GM23248 (cell line): ENCODE results near the gene GYS1. TPM values are rescaled to one million over a fixed set of nuclear protein-coding genes. Genes with fewer than 3 reads are reported as not detected.

ENCODE experiments used
- DNase-seq: peaks from one replicate; pipeline ENCODE4 v3.0.0-alpha.2; 2015
- H2AFZ ChIP-seq: fragments of 200-600 bp; sonication (generic); 2 replicates; pipeline ENCODE4 v1.6.1; 2016; ENCODE audit warnings: antibody characterized with exemption
- H3F3A ChIP-seq: fragments of 200-600 bp; sonication (generic); 2 replicates; pipeline ENCODE4 v1.6.1; 2016; ENCODE audit warnings: mild to moderate bottlenecking, antibody characterized with exemption, mixed run types; ENCODE audit not compliant: insufficient read depth
- H3K27ac ChIP-seq: fragments of 200-600 bp; sonication (generic); 2 replicates; pipeline ENCODE4 v1.5.1; 2016; ENCODE audit warnings: mild to moderate bottlenecking
- H3K27me3 ChIP-seq: fragments of 200-600 bp; sonication (generic); replicated peaks from 2 replicates; pipeline ENCODE4 v1.6.1; 2016; ENCODE audit warnings: mild to moderate bottlenecking; ENCODE audit not compliant: insufficient read depth
- H3K36me3 ChIP-seq: fragments of 200-600 bp; sonication (generic); 2 replicates; pipeline ENCODE4 v1.6.1; 2016; ENCODE audit warnings: low read depth, mild to moderate bottlenecking
- H3K4me1 ChIP-seq: fragments of 200-600 bp; sonication (generic); 2 replicates; pipeline ENCODE4 v1.6.1; 2016; ENCODE audit warnings: mild to moderate bottlenecking; ENCODE audit not compliant: insufficient read depth
- H3K4me2 ChIP-seq: fragments of 200-600 bp; sonication (generic); one replicate; pipeline ENCODE4 v1.6.1; 2016; ENCODE audit warnings: mild to moderate bottlenecking; ENCODE audit not compliant: unreplicated experiment
- H3K4me3 ChIP-seq: fragments of 200-600 bp; sonication (generic); 2 replicates; pipeline ENCODE4 v1.5.1; 2016; ENCODE audit warnings: mild to moderate bottlenecking
- H3K79me2 ChIP-seq: fragments of 200-600 bp; sonication (generic); 2 replicates; pipeline ENCODE4 v1.6.1; 2016; ENCODE audit warnings: mild to moderate bottlenecking; ENCODE audit not compliant: insufficient read depth
- H3K9ac ChIP-seq: fragments of 200-600 bp; sonication (generic); 2 replicates; pipeline ENCODE4 v1.6.1; 2016; ENCODE audit warnings: mild to moderate bottlenecking
- H3K9me2 ChIP-seq: fragments of 200-600 bp; sonication (generic); 2 replicates; pipeline ENCODE4 v1.6.1; 2016; ENCODE audit warnings: mixed run types, mild to moderate bottlenecking, moderate library complexity; ENCODE audit not compliant: insufficient read depth
- H3K9me3 ChIP-seq: fragments of 200-600 bp; sonication (generic); one replicate; pipeline ENCODE4 v1.6.1; 2017; ENCODE audit warnings: low read depth
- H4K20me1 ChIP-seq: fragments of 200-600 bp; sonication (generic); 2 replicates; pipeline ENCODE4 v1.6.0; 2016; ENCODE audit not compliant: insufficient read depth
- EZH2 ChIP-seq: fragments of 200-600 bp; sonication (generic); IDR thresholded peaks from 2 replicates; pipeline ENCODE4 v1.6.1; 2018; ENCODE audit warnings: antibody characterized with exemption, mild to moderate bottlenecking; ENCODE audit not compliant: insufficient read depth, poor library complexity, severe bottlenecking
- EZH2phosphoT487 ChIP-seq: fragments of 200-600 bp; sonication (generic); IDR thresholded peaks from 2 replicates; pipeline ENCODE4 v1.6.1; 2018; ENCODE audit warnings: antibody characterized with exemption, moderate library complexity, mild to moderate bottlenecking, low read depth; ENCODE audit not compliant: insufficient read depth
- WGBS, 2 experiments: methylation state at CpG; one replicate each; pipeline ENCODE4 v1.1.6; 2015 to 2017; ENCODE audit warnings: low lambda C conversion rate in 2 of 2, low coverage in 1 of 2; ENCODE audit errors: missing lambda C conversion rate in 2 of 2; 5-methylcytosine and 5-hydroxymethylcytosine counted together
- in situ Hi-C: fragments of 300-500 bp; cut with MboI; formaldehyde crosslinking; loops from 2 replicates; pipeline ENCODE4 v1.15.0; 2020
- polyA plus RNA-seq: library from polyadenylated mRNA; unstranded; fragments of >200 nt; fragmentation: Nextera tagmentation; extraction: Ambion mirVana; gene quantifications from 2 replicates; pipeline ENCODE4 v1.2.1, GENCODE V29; 2016
- total RNA-seq: library from RNA; depleted of rRNA; stranded (reverse); fragments of >200 nt; shearing (Covaris generic); gene quantifications from 2 replicates; pipeline ENCODE4 v1.2.3, GENCODE V29; 2014

GYS1 gene
- total and polyA plus RNA-seq, 2 experiments from 2014 or later, result 78.4 to 85.6 TPM

DNA sequence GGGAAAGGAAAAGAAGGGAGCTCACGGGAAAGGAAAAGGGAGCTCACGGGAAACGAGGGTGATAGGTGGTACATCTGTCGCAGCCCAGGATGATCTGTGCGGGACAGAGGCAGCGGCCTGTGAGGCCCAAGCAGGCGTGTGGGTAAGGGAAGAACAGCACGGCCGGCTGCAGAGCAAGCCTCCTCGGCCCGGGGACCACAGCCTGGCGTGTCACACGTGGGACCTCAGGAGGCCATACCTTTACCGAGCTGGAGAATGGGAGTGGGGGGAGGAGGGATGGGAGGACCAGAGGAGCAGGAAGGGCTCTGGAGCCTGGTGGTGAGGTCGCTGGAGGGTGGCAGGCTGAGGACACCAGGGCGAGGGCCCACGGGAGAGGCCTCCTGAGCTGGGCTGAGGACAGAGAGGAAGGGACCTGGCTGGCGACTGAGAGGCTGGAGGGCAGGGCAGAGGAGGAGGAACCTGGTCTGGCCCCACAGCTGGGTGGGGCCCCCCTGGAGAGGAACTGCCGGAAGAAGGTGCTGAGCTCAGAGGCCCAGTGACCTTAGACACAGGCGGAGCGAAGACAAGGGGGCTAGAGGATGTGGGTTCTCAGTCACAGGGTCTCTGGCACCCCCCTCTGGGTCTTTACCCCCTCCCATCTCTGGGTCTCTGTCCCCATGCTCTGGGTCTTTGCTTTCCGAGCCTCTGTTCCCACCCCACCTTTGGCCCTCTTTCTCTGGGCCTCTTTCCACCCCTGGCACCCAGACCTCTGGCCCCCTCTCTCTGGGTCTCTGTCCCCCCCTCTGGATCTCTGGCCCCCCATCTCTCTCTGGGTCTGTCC is 30.9 kb downstream of the GYS1 start:
- Histone ChIP-seq H3K27ac (peak overlapping the region; percentile 97), H3K9me2 (no peaks in the 10 kb centered on the region), H3K9ac (peak overlapping the region; percentile 25; the same call in 1 of the 2 replicates), H4K20me1 (peaks cover 12% of the 10 kb centered on the region; the same call in 1 of the 2 replicates), H3K4me1 (peaks cover 28% of the 10 kb centered on the region), H3K36me3 (peaks cover 21% of the 10 kb centered on the region; the same call in 1 of the 2 replicates), H2AFZ (no peak overlapping the region), H3K4me2 (peak overlapping the region; percentile 7), H3F3A (peaks cover 55% of the 10 kb centered on the region), H3K79me2 (peaks cover 28% of the 10 kb centered on the region), H3K9me3 (no peaks in the 10 kb centered on the region), H3K27me3 (no peaks in the 10 kb centered on the region), H3K4me3 (no peak overlapping the region)
- WGBS, 2 experiments, result 70 to 76% methylated on average over 21 to 22 of the region's 22 CpGs
- DNase-seq, result peak; percentile 59
- no peak for TF ChIP-seq EZH2phosphoT487
- TF ChIP-seq EZH2, result no peak
- in situ Hi-C loops, result no loop called here

GRCh38 chr19:48961673-48962028 is 31.5 kb downstream of the GYS1 start:
- H2AFZ ChIP-seq, result no peak overlapping the region
- in situ Hi-C loops, result no loop called here
- peaks cover 24% of the 10 kb centered on the region for H3K4me1 ChIP-seq
- no peaks in the 10 kb centered on the region for H3K9me3 ChIP-seq
- peaks cover 15% of the 10 kb centered on the region; the same call in 1 of the 2 replicates for H3K36me3 ChIP-seq
- peaks cover 10% of the 10 kb centered on the region; the same call in 1 of the 2 replicates for H4K20me1 ChIP-seq
- peaks cover 49% of the 10 kb centered on the region for H3F3A ChIP-seq
- no peak for DNase-seq
- no peaks in the 10 kb centered on the region for H3K27me3 ChIP-seq
- peaks cover 25% of the 10 kb centered on the region for H3K79me2 ChIP-seq
- no peak for TF ChIP-seq EZH2
- TF ChIP-seq EZH2phosphoT487, result no peak
- no peaks in the 10 kb centered on the region for H3K9me2 ChIP-seq
- H3K9ac ChIP-seq, result no peak overlapping the region
- no peak overlapping the region for H3K4me2 ChIP-seq
- WGBS, 2 experiments, result 83 to 87% methylated on average over 12 of the region's 12 CpGs
- H3K27ac ChIP-seq, result peak overlapping the region; percentile 97; the same call in 1 of the 2 replicates
- no peak overlapping the region for H3K4me3 ChIP-seq

DNA sequence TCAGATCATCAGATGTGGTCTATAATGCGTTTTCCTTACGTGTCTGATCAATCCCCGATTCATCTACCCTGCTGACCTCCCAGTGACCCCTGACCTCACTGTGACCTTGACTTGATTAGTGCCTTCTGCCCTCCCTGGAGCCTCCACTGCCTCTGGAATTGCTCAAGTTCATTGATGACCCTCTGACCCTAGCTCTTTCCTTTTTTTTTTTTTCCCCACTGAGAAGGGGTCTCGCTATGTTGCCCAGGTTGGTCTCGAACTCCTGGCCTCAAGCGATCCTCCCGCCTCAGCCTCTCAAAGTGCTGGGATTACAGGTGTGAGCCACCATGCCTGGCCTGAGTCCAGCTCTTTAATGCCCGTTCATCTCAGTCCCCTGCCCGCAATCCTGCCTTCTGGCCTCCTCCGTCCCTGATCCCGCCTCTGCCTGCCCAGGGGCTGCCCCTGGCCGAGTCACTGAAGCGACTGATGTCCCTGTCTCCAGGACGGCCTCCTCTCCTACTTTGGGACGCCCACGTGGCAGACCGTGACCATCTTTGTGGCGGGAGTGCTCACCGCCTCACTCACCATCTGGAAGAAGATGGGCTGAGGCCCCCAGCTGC is 32.0 kb downstream of the GYS1 start:
- H3K27ac ChIP-seq, result no peak overlapping the region
- H3K79me2 ChIP-seq, result peaks cover 25% of the 10 kb centered on the region
- peaks cover 5% of the 10 kb centered on the region; the same call in 1 of the 2 replicates for H4K20me1 ChIP-seq
- H3K27me3 ChIP-seq, result no peaks in the 10 kb centered on the region
- no peak overlapping the region for H3K4me3 ChIP-seq
- H3K9ac ChIP-seq, result no peak overlapping the region
- 84 to 86% methylated on average over 19 of the region's 19 CpGs for WGBS, 2 experiments
- peaks cover 10% of the 10 kb centered on the region; the same call in 1 of the 2 replicates for H3K36me3 ChIP-seq
- TF ChIP-seq EZH2phosphoT487, result no peak
- TF ChIP-seq EZH2, result no peak
- H3K4me2 ChIP-seq, result no peak overlapping the region
- peaks cover 44% of the 10 kb centered on the region for H3F3A ChIP-seq
- no peak for DNase-seq
- no peaks in the 10 kb centered on the region for H3K9me3 ChIP-seq
- in situ Hi-C loops, result no loop called here
- no peaks in the 10 kb centered on the region for H3K9me2 ChIP-seq
- peaks cover 24% of the 10 kb centered on the region for H3K4me1 ChIP-seq
- no peak overlapping the region for H2AFZ ChIP-seq

- Histone ChIP-seq H3K4me1 (peaks cover 30% of the 10 kb centered on the region), H3K9me2 (no peaks in the 10 kb centered on the region), H3K79me2 (peaks cover 31% of the 10 kb centered on the region), H3K4me2 (no peak overlapping the region), H4K20me1 (no peaks in the 10 kb centered on the region), H3K4me3 (no peak overlapping the region), H3K27me3 (no peaks in the 10 kb centered on the region), H3K9me3 (no peaks in the 10 kb centered on the region), H3K9ac (no peak overlapping the region), H3K36me3 (peaks cover 7% of the 10 kb centered on the region; the same call in 1 of the 2 replicates), H2AFZ (no peak overlapping the region), H3F3A (peaks cover 35% of the 10 kb centered on the region), H3K27ac (no peak overlapping the region)
- 88 to 92% methylated on average over 16 of the region's 16 CpGs for WGBS, 2 experiments
- in situ Hi-C loops, result no loop called here
- DNase-seq, result no peak
- TF ChIP-seq EZH2phosphoT487, result no peak
- TF ChIP-seq EZH2, result no peak
Measured at GRCh38 chr19:48959341-48960239, 33.5 kb downstream of the GYS1 start.
